Vagina (tissue), 2 donors: ENCODE data around the gene OGN. TPM values are rescaled to one million over a fixed set of nuclear protein-coding genes. Genes with fewer than 3 reads are reported as not detected.

Experiments
- DNase-seq, 2 donors: peaks; one replicate each; pipeline ENCODE4 v3.0.0-alpha.2; 2017; ENCODE audit errors: extremely low spot score in 2 of 2
- H3K27ac ChIP-seq: fragments of 200-600 bp; sonication (generic); one replicate; pipeline ENCODE4 v1.5.1; 2019
- H3K27me3 ChIP-seq: fragments of 200-600 bp; sonication (generic); one replicate; pipeline ENCODE4 v1.5.1; 2019
- H3K36me3 ChIP-seq, 2 donors: fragments of 200-600 bp; sonication (generic); one replicate each; pipeline ENCODE4 v1.5.1; 2017 to 2019
- H3K4me1 ChIP-seq: fragments of 200-600 bp; sonication (generic); one replicate; pipeline ENCODE4 v1.5.1; 2019
- H3K4me3 ChIP-seq, 2 donors: fragments of 200-600 bp; sonication (generic); 1 replicate in 1 of 2; 2 replicates in 1 of 2; pipeline ENCODE4 v1.5.1; 2016 to 2019
- H3K9me3 ChIP-seq: fragments of 200-600 bp; sonication (generic); one replicate; pipeline ENCODE4 v1.5.1; 2019
- POLR2A ChIP-seq, 2 donors: fragments of 450-650 bp; IDR thresholded peaks; one replicate each; pipeline ENCODE4 v1.6.1; 2017; ENCODE audit warnings: antibody characterized with exemption in 2 of 2, mild to moderate bottlenecking in 2 of 2, moderate library complexity in 2 of 2
- POLR2AphosphoS5 ChIP-seq, 2 donors: sonication (generic); formaldehyde crosslinking; IDR thresholded peaks; one replicate each; pipeline ENCODE4 v1.9.0; 2017; ENCODE audit warnings: antibody characterized with exemption in 2 of 2, mild to moderate bottlenecking in 2 of 2, low read depth in 1 of 2; ENCODE audit not compliant: insufficient read depth in 1 of 2
- intact Hi-C: fragments of 100-400 bp; cut with DNase I; formaldehyde crosslinking; loops from one replicate; pipeline ENCODE4 v1.15.1; 2023
- total RNA-seq: library from RNA; depleted of rRNA; stranded (reverse); fragments of >200 nt; gene quantifications from one replicate; pipeline ENCODE4 v1.2.3, GENCODE V29; 2016
- TF ChIP-seq, protein P1 (sequence below), 3 experiments: fragments of 450-650 bp in 2 of 3; fragments of 200-600 bp in 1 of 3; sonication (generic) in 1 of 3; IDR thresholded peaks; one replicate each; pipeline ENCODE4 v1.5.1; 2017 to 2019; ENCODE audit warnings: antibody characterized with exemption in 3 of 3, mild to moderate bottlenecking in 2 of 3, moderate library complexity in 2 of 3

OGN gene
- total RNA-seq, 1 donor from 2014 or later, result 11.5 TPM

DNA sequence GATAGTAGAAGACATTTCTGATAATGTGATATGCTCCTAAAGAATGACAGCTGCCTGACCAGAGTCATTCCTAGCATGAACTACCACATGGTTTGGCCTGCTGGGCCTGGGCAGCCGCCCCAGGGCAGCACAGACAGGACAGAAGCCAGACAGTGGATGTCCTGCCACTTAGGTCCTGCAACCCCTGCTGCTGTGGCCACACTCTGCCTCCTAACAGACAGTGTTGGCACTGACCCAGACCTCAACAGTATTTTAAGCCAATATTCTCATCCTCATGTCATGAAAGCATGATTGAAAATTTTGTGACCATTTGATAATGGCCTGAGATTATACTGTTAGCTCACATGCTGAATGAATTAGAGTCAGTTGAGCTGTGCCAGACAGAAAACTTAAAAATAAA lies 62.8 kb downstream of the OGN start:
- DNase-seq, result no peak
- intact Hi-C loops, result loop anchor here (5.0 kb wide), 1 partner anchor 291 kb away; no protein-coding TSS in a partner anchor
- no peaks in the 10 kb centered on the region for H3K27me3 ChIP-seq
- no peak overlapping the region for H3K4me3 ChIP-seq
- H3K36me3 ChIP-seq, result no peaks in the 10 kb centered on the region
- H3K27ac ChIP-seq, result peak overlapping the region; percentile 63
- H3K9me3 ChIP-seq, result no peaks in the 10 kb centered on the region
- no peak for TF ChIP-seq POLR2AphosphoS5 (IDR thresholded peaks at IDR 0.05; ENCODE audit: insufficient read depth in 1 of 2, low read depth in 1 of 2)
- TF ChIP-seq, protein P1, sequence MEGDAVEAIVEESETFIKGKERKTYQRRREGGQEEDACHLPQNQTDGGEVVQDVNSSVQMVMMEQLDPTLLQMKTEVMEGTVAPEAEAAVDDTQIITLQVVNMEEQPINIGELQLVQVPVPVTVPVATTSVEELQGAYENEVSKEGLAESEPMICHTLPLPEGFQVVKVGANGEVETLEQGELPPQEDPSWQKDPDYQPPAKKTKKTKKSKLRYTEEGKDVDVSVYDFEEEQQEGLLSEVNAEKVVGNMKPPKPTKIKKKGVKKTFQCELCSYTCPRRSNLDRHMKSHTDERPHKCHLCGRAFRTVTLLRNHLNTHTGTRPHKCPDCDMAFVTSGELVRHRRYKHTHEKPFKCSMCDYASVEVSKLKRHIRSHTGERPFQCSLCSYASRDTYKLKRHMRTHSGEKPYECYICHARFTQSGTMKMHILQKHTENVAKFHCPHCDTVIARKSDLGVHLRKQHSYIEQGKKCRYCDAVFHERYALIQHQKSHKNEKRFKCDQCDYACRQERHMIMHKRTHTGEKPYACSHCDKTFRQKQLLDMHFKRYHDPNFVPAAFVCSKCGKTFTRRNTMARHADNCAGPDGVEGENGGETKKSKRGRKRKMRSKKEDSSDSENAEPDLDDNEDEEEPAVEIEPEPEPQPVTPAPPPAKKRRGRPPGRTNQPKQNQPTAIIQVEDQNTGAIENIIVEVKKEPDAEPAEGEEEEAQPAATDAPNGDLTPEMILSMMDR (IDR thresholded peaks at IDR 0.05), result no peak
- no peak for TF ChIP-seq POLR2A (IDR thresholded peaks at IDR 0.05)
- H3K4me1 ChIP-seq, result no peaks in the 10 kb centered on the region

DNA sequence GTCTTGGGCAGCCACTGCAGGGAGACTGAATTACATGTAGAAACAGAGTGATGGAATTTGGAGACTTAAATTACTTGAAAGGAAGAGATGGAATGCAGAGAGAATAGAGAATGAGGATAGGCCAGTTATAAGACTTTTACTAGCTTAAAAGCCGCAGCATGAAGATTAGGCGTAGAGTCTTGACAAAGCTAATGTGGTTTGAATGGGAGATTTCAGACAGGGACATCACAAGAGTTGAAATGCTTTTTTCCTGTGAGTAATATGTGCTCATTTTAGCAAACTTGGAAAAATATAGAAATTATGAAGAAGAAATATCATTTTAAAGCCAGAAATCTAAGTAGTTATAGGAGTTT lies 71.1 kb downstream of the OGN start:
- no peaks in the 10 kb centered on the region for H3K9me3 ChIP-seq
- no peaks in the 10 kb centered on the region for H3K36me3 ChIP-seq
- no peaks in the 10 kb centered on the region for H3K27me3 ChIP-seq
- no peaks in the 10 kb centered on the region for H3K4me1 ChIP-seq
- intact Hi-C loops, result no loop called here
- no peak overlapping the region for H3K27ac ChIP-seq
- DNase-seq, result no peak
- H3K4me3 ChIP-seq, result no peak overlapping the region
- TF ChIP-seq POLR2AphosphoS5 (IDR thresholded peaks at IDR 0.05; ENCODE audit: insufficient read depth in 1 of 2, low read depth in 1 of 2), result no peak
- TF ChIP-seq, protein P1 (IDR thresholded peaks at IDR 0.05), result no peak
- no peak for TF ChIP-seq POLR2A (IDR thresholded peaks at IDR 0.05)

Other genes starting within 250 kb of the OGN start
- gene IARS1, start 110.9 kb downstream of the OGN start, total RNA-seq, result 63.8 TPM
- 35.6 TPM for gene NOL8, start 79.2 kb downstream of the OGN start, total RNA-seq
- 9.3 TPM for gene CENPP, start 78.6 kb downstream of the OGN start, total RNA-seq
- gene OMD, start 19.9 kb upstream of the OGN start, total RNA-seq, result 10.3 TPM
- 2.9 TPM for gene ASPN, start 77.9 kb upstream of the OGN start, total RNA-seq
- gene ECM2, start 131.4 kb upstream of the OGN start, total RNA-seq, result 10.8 TPM